ENCODE measurements around the gene SYNDIG1.

DNA sequence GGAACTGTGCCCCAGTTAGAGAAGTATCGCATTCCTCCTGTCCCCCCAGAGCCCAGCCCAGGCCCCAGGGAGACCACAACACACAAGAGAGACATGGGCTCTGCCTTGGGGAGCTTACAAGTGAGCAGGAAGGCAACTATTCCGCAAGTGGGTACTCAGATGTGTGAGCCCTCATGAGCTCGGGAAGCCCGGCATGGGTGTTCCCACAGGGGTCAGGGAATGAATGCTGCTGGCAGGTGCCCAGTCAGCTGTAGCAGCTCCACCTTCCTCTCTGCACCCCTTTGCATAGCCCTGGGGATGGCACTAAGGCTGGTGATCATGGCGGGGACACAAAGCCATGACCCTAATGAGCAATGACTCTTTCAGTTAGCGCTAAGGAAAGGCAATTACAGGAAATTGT lies 194.1 kb downstream of the SYNDIG1 start:
- TF ChIP-seq, protein P1, sequence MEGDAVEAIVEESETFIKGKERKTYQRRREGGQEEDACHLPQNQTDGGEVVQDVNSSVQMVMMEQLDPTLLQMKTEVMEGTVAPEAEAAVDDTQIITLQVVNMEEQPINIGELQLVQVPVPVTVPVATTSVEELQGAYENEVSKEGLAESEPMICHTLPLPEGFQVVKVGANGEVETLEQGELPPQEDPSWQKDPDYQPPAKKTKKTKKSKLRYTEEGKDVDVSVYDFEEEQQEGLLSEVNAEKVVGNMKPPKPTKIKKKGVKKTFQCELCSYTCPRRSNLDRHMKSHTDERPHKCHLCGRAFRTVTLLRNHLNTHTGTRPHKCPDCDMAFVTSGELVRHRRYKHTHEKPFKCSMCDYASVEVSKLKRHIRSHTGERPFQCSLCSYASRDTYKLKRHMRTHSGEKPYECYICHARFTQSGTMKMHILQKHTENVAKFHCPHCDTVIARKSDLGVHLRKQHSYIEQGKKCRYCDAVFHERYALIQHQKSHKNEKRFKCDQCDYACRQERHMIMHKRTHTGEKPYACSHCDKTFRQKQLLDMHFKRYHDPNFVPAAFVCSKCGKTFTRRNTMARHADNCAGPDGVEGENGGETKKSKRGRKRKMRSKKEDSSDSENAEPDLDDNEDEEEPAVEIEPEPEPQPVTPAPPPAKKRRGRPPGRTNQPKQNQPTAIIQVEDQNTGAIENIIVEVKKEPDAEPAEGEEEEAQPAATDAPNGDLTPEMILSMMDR (IDR thresholded peaks at IDR 0.05): no peak
- TF ChIP-seq POLR2A (IDR thresholded peaks at IDR 0.05): no peak
